ENCODE measurements around the gene DLGAP4. TPM values are rescaled to one million over a fixed set of nuclear protein-coding genes. Genes with fewer than 3 reads are reported as not detected.
A peak's percentile ranks its signal among the peaks of the same experiment; 100 is the strongest.

DLGAP4 gene
- total RNA-seq, 1 experiment from 2014 or later, result 80.3 TPM

DNA sequence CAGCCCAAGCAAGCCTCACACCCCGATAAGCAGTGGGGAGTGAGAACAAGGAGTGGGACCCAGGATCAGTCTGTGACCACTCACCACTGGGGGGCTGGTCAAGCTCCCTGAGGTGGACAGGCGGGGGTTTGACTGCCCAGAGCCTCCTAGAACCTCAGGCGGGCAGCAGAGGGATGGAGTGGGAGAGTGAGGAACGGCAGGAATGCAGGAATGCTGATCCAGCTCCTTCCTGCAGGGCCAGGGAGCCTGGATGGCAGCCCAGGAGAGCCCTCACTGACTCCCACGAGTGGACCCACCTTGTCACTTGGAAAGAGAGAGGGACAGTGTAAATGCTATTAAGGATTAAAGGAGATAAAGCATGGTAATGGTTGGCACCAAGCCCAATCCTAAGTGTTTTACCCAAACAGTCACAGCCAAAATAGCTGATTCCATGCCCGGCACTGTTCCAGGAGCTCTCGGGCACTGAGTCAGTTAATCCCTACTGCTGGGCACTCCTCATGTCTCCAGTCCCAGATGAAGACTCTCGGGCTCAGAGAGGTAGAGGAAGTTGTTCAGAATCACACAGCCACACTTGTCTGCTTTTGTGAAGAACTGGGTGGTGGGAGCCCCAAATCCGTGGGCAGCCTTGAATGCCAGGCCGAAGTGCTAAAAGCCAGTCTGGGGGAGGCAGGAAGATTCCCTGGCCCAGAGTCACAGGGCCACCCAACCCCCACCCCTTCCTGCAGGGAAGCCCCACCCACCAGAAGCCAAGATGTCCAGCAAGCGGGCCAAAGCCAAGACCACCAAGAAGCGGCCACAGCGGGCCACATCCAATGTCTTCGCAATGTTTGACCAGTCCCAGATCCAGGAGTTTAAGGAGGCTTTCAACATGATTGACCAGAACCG, 238.2 kb downstream of the DLGAP4 start:
- no peak for TF ChIP-seq CTCF (IDR thresholded peaks at IDR 0.05; ENCODE audit: unreplicated experiment)
- ChIA-PET CTCF (interaction anchor here (0.9 to 1.5 kb wide), 3 partner anchors 22 to 265 kb away, joined by 3 to 6 read pairs (median 5); no protein-coding TSS in a partner anchor), POLR2A (interaction anchor here (0.6 to 2.3 kb wide), 5 partner anchors 50 to 79 kb away, joined by 3 to 8 read pairs (median 3); partner anchors contain the start of gene RAB5IF)
- intact Hi-C loops (cut with micrococcal nuclease), result no loop called here
- no peak overlapping the region for H3K27ac Mint-ChIP-seq (ENCODE audit: low read depth, unreplicated experiment)
- peaks cover 8% of the 10 kb centered on the region for H3K36me3 Mint-ChIP-seq (ENCODE audit: insufficient read depth, unreplicated experiment)
- DNase-seq (ENCODE audit: unreplicated experiment), result peak; percentile 84
- H3K4me3 Mint-ChIP-seq (ENCODE audit: unreplicated experiment), result no peak overlapping the region
- H3K9me3 Mint-ChIP-seq (ENCODE audit: unreplicated experiment), result no peaks in the 10 kb centered on the region
- no peaks in the 10 kb centered on the region for H3K27me3 Mint-ChIP-seq (ENCODE audit: insufficient read depth, unreplicated experiment)
- H3K4me1 Mint-ChIP-seq (ENCODE audit: insufficient read depth, unreplicated experiment), result peaks cover 8% of the 10 kb centered on the region
- no TSS peak for BruUV-seq (replicated peaks)

GRCh38 chr20:36546111-36546736, 240.1 kb downstream of the DLGAP4 start:
- CTCF ChIA-PET, result interaction anchor here (0.6 to 1.4 kb wide), 8 partner anchors 23 to 641 kb away, joined by 3 to 6 read pairs (median 3); partner anchors contain the start of gene RAB5IF
- no peaks in the 10 kb centered on the region for H3K9me3 Mint-ChIP-seq (ENCODE audit: unreplicated experiment)
- no peak for DNase-seq (ENCODE audit: unreplicated experiment)
- peaks cover 8% of the 10 kb centered on the region for H3K4me1 Mint-ChIP-seq (ENCODE audit: insufficient read depth, unreplicated experiment)
- H3K36me3 Mint-ChIP-seq (ENCODE audit: insufficient read depth, unreplicated experiment), result peaks cover 8% of the 10 kb centered on the region
- TF ChIP-seq CTCF (IDR thresholded peaks at IDR 0.05; ENCODE audit: unreplicated experiment), result no peak
- H3K4me3 Mint-ChIP-seq (ENCODE audit: unreplicated experiment), result no peak overlapping the region
- H3K27ac Mint-ChIP-seq (ENCODE audit: low read depth, unreplicated experiment), result no peak overlapping the region
- POLR2A ChIA-PET, result interaction anchor here (0.6 kb wide), 1 partner anchor 28 kb away, joined by 3 read pairs; no protein-coding TSS in a partner anchor
- BruUV-seq (replicated peaks), result no TSS peak
- H3K27me3 Mint-ChIP-seq (ENCODE audit: insufficient read depth, unreplicated experiment), result no peaks in the 10 kb centered on the region
- intact Hi-C loops (cut with micrococcal nuclease), result no loop called here

DNA sequence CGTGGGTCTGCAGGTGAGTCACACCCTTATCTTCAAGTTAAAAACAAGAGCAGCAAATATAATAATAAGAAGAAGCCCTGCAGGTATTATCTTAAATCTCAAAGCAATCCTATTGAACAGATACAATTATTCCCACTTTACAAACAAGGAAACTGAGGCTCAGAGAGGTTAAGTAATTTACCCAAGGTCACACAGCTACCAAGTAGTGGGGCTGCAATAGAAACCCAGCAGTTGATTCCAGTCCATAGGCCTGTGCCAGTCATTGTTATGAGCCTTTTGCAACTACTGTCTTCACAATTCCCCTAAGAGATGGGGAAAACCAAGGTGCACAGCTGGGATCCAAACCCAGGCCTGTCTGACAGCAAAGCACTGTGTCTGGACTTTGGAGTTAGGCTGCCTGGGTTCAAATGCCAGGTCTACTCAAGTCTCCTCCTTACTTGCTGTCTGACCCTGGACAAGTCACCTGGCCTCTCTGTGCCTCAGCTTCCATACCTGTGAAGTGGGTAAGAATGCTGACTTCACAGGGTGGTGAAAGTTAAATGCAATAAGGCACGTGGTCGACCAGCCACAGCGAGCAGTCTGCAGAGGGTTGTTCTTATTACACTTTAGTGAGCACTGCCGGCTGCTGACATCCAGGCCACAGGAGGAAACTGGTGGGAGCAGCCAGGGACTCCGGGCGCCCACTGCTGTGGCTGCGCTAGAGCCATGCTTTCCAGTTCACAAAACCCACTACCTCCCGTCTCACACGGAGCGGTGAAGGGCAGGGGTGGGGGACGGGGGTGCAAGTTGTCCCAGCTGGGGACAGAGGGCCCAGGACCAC, 241.3 kb downstream of the DLGAP4 start:
- Mint-ChIP-seq H3K27me3 (ENCODE audit: insufficient read depth, unreplicated experiment) (no peaks in the 10 kb centered on the region), H3K36me3 (ENCODE audit: insufficient read depth, unreplicated experiment) (peaks cover 8% of the 10 kb centered on the region), H3K4me1 (ENCODE audit: insufficient read depth, unreplicated experiment) (peaks cover 8% of the 10 kb centered on the region), H3K4me3 (ENCODE audit: unreplicated experiment) (no peak overlapping the region), H3K9me3 (ENCODE audit: unreplicated experiment) (no peaks in the 10 kb centered on the region), H3K27ac (ENCODE audit: low read depth, unreplicated experiment) (no peak overlapping the region)
- TF ChIP-seq CTCF (IDR thresholded peaks at IDR 0.05; ENCODE audit: unreplicated experiment), result no peak
- POLR2A ChIA-PET, result no interaction called here
- intact Hi-C loops (cut with micrococcal nuclease), result no loop called here
- CTCF ChIA-PET, result interaction anchor here (0.6 to 1.4 kb wide), 5 partner anchors 22 to 608 kb away, joined by 3 to 4 read pairs (median 3); partner anchors contain the start of gene RAB5IF
- BruUV-seq (replicated peaks), result no TSS peak
- DNase-seq (ENCODE audit: unreplicated experiment), result no peak
